GM19468 (cell line): ENCODE data around the gene ETV4.

ENCODE experiments used
- ATAC-seq: cut with Tn5 transposase; IDR thresholded peaks from one replicate; pipeline ENCODE4 v1.9.1; 2021; ENCODE audit warnings: mild to moderate bottlenecking, moderate library complexity, moderate number of reproducible peaks; ENCODE audit not compliant: unreplicated experiment; ENCODE audit errors: extremely low read depth

Gene ETV4

DNA sequence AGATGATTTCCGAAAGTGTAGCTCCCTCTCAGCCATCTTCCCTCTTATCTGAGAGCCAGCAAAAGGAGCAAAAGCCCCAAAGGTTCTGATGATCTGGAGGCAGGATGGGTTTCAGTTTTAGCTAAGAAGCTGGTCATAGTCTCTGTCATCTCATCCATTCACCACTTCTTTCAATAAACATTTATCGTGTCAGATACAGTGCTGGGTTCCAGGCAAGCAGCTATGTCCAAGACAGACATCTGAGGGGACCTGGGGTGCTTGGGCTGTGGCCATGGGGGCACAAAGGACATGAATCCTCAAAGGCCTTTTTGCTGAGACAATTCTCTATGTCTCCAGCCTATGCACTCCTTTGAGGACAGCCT is 1.0 kb upstream of the ETV4 start:
- no peak for ATAC-seq

DNA sequence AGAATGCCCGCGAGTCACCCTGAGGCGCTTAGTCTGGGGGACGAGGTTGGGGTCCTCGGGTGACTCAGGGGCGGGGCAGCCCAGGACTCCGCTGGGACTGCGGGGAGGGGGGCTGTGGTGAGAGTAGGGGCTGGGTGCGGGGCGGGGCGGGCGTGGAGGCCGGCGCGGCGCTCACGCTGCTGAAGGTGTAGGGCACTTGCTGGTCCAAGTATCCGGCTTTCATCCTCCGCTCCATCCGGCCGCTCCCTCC is 832 bp downstream of the ETV4 start:
- no peak for ATAC-seq

DNA sequence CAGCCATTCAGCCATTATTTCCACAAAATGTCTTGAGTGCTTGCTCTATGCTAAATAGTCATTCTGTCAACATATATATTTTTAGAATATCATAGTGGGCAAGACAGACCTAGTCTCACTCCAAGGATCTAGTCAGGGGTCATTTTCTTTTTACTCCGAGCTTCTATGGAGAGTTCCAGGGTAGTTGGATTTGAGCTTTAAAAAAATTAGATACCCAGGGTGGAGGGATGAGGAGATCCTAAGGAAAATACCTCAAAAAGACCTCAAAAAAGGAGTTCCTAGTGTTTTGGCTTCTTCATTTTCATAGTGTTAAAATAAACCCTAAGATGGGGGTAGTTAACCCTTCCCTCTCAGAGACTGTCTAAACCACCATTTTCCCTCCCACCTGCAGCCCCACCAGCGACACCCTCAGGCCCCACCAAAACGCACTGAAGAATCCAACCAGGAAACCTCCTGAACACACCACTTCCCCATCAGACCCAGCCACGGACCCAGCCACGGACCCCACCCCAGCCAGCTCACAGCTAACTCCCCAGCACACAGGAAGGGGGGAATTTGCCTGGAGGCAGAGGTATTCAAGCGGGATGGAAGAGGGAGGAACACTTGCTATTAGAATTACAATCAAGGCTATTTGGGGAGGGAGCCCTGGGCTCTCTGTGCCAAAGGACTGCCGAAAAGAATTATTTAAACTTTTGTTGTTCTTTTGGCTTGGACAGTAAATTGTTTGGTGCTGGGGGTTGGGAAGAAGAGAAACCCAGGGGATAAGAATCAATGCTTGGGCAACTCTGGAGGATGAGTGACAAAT is 2.2 kb downstream of the ETV4 start:
- ATAC-seq = no peak

DNA sequence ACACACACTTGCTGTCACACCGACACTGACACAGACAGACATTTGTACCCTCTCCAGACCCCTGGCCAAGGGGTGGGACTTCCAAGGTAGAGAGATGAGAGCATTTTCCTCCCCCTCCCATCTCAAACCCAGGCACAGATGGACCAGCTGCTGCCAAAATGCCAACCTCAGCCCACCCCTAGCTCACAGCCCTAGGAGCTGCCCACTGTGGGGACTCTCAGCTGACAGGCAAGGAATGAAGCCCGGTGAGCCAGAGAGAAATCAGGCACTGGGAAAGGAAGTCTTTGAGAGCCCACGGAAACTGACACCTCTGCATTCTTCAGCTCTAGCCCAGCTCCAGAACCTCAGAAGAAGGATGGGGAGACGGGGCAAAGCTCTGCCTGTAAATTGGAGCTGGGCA is 2.8 kb downstream of the ETV4 start:
- no peak for ATAC-seq

DNA sequence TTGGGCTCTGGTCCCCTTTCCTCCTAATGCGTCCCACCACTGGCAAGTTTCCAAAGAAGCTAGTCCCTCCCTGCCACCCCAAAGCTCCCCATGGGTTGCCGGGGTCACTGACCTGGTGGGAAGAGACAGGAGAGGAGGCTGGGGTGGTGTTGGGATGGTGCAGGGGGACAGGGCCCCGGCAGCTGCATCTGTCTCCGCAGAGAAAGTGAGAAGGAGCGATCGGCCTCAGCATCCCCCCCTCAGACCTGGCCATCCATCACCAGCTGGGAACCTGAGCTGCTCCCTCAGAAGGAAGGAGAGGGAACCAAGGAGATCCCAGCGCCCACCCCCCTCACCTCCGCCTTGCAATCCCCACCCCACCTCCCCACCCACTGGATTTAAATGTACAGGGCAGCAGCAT is 3.3 kb downstream of the ETV4 start:
- ATAC-seq = no peak

DNA sequence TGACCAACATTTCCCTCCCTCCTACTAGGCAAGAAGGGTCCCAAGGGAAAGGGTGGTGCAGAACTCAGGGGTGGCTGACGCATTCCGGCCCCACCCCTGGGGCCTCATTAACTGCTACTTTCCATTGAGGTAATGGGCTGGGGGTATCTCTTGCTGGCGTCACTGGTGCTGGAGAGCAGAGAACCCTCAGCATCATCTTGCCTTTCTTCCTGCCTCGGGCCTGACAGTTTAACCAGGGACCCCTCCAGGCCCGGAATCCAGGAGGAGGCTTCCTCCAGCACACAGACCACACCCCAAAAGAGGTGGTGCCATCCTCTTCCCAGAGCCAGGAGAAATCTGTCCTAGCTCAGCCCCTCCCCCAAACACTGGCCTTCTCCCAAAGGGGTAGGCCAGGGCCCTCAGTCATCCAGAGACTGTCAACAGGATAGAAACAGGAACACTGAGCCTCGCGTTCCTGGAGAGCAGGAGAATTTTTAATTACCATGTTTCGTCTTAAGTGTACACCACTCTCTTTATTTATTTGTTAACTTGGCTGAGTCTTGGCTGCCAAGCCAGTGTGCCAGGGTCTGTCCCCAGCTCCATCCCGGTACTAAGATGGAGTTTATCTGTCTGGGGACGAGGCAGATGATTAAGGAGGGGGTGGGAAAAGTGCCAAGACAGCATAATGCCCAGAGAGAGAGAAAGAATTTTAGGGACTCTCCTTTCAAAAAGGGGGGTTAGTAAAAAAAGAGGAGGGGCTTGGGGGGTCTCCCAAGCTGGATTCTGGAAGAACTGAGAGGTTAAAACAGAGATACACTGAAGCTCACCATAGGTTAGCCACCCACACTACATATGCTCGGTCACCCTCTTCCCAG is 5.1 kb downstream of the ETV4 start:
- ATAC-seq = no peak

DNA sequence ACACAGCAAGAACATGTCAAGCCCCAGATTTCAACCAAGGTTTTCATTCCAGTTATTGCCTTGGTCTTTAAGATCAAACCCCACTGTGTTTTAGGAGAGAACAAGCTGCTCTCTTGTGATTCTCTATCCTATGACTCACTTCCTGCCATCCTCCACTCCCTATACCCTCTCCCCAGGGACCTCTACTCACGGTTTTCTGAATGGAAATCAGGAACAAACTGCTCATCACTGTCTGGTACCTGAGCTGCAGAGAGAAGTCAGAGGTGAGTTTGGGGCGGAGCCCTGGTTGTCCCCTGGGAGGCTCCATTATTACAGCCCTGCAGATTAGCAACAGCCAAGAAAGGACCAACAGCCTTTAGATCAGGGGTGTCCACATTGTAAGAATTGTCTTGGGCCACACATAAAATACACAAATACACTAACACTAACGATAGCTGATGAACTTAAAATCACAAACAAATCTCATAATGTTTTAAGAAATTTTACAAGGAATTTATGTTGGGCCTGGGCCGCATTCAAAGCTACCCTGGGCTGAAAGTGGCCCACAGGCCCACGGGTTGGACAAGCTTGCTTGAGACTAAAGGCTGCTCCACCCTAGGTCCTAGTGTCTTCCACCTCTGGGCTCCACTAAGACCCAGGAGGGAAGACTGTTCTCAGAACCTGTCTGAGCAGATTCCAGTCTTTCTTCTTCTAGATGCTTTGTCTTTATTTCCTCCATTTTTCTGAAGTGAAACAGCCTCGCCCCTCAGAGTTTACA is 9.7 kb downstream of the ETV4 start:
- ATAC-seq = no peak

DNA sequence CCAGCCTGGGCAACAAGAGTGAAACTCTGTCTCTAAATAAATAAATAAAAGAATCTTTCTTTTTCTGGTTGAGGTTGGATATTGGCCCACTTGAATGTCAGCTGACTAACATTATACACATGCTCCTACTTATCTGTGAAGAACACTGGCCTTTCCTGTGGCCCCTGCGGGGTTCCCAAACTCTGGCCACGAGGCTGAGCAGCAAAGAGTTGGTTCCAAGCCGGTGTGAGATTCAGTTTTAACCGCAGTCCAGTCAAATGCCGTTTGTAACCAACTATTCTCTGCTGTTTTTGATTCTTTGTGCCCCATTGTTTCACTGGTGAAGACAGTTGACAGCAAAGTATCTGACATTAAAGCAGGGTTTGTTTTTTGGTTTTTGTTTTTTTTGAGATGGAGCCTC is 11.2 kb downstream of the ETV4 start:
- no peak for ATAC-seq

DNA sequence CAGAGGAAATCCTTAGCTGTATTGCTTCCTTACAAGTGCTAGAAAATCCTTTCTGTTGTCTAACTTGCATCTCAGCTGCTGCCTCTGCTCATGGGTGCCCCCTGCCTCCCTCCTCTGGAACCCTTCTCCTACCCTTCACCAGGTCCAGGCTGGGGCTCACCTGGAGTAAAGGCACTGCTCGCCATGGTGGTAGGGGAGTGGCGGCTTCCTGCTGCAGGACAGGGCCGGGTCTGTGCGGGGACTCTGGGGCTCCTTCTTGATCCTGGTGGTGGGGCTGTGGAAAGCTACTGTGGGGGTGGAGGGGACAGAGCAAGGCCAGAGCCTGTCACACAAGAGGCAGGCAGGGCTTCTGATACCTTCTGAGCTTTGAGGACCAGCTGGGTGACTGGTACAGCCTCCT is 12.4 kb downstream of the ETV4 start:
- ATAC-seq = no peak

DNA sequence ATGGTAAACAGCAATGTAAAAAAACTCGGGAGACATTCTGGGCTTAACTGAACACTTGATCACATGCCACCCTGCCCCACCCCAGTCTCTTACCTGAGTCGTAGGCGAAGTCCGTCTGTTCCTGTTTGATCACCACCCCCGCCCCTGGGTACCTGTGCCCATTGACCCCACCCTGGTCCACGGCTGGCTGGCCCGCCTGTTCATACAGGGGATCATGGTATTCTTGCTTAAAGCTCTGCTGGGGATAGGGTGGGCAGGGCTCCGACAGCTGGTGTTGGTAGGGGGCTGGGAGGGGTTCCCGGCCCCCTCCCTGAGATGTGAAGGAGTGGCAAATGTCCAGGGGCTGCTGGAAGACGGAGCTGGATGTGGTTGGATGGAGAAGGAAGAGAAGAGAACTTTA is 13.6 kb downstream of the ETV4 start:
- no peak for ATAC-seq

DNA sequence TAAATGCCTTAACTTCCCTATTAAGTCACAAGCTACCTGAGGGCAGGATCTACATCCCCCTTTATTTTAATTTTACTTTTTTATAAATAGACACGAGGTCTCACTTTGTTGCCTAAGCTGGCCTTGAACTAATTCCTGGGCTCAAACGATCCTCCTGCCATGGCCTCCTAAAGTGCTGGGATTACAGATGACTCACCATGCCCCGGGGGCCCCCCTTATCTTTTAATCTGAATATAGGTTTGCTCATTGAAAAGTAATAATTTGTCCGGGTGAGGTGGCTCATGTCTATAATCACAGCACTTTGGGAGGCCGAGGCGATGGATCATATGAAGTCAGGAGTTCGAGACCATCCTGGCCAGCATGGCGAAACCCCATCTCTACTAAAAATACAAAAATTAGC is 14.2 kb downstream of the ETV4 start:
- ATAC-seq = no peak

DNA sequence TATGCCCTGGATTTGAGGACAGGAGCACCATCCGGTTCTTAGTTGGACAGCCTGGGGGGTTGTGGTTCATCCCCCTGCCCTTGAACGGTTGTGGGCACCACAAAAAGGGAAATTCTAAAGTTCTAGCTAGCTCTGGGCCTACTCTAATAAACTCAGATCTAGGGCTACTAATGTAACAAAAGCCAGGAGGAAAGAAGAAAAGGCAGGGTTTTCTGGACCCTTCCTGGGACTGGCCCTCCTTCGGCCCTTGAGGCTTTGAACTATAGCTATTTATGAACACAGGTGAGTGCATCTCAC is 15.1 kb downstream of the ETV4 start:
- ATAC-seq = no peak

DNA sequence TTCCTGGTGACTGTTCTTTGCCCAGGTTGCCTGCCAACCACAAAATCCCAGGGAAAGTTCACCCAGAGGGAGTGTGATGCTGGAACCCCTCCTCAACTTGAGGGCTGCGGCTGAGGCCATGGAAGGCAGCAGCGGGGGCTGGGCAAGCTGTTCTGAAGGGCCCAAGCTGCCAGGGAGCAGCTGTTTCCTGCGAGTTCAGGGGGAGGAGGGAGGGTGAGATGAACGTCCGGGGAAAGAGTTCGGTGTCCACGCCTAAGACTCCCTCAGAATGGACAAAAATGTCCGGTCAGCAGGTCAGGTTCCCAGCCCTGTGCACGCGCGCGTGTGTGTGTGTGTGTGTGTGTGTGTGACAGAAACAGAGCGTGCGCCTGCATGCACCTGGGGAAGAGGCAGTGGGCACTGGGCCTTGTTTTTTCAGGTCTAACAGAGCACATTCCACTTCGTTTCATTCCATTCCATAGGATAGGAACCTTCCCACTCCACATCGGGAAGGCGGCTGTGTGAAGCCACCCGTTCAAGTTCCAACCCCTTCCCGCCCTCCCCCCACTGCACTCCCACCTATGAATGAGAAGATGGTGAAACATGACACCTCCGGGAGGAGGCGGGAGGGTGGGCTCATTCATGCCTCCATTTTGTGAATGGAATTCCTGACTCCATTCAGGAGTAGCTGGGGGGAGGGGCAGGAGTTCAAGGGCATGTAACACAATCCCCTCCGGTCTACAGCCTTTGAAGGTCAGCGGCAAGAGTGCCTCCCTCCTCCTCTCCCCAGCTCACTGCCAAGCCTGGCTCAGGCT is 15.7 kb downstream of the ETV4 start:
- ATAC-seq = no peak

DNA sequence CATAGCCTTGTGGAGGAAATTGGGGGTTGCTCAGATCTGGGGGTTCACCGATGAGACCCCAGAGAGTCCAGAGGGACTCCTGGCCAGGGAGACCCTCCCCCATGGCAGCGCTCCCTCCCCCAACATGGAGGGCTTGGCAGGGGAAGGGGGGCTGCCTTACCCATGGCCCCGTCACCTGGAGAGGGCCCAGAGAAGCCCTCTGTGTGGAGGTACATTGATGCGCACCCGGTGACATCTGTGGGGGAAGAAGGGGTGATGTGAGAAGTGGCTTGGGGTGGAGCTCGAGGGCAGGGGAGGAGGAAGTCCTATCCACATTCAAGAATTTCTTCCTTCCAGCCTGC is 16.2 kb downstream of the ETV4 start:
- ATAC-seq = no peak

DNA sequence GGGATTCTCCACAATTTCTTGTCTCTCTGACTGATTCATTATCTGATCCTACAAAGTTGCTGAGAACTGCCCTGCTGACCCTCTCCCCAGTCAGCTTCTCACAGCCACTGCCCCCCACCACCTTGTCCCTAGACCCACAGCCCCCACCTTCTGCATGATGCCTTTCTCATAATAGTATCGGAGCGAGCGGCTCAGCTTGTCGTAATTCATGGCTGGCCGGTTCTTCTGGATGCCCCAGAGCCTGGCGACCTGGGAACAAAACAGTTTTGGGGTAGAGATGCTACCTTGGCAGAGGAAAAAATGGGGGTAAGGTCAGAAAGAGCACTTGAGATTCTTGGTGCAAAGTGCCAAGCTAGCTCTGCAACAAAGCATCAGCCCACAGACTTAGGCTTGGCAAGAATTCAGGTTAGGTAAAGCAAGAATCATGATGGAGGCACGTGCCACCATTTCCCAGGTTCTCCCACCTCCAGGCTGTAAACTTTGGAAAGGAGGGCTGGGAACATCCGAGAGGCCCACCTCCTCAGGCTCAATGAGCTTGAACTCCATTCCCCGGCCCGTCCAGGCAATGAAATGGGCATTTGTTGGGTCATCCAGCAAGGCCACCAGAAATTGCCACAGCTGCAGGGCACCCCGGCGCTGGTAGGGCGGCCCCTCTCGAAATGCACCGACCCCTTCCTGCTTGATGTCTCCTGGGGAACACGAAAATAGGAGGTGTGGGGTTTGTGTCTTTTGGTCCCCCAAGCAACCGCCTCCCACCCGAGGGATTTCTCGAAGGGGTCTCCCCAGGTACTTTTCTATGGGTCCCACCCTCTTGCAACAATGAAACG is 16.9 kb downstream of the ETV4 start:
- ATAC-seq = no peak

DNA sequence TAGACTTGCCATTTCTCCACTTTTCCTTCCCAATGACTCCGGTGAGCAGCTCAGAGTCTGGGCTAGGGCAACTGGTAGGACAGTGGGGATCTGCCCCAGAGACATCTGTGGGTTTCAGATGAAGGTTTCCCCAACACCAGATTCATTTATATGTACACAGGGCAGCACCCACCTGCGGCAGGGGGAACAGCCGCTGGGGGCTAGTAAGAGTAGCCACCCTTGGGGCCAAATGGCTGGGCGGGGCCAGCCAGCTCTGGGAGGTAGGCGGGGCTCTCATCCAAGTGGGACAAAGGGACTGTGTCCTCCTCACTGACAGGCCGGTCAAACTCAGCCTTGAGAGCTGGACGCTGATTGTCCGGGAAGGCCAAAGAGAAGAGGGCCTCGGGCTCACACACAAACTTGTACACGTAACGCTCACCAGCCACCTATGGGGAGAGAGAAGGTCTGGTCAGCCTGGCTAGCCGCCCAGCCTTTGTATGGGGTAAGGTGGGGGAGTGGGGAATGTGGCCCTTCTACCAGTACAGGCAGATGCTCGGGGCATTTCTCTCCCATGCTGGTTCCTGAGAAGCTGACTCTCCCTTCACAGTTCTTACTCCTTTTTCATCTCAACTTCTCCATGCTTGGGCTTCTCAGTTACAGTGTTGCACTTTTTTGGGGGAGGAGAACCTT is 17.7 kb downstream of the ETV4 start:
- ATAC-seq = no peak

DNA sequence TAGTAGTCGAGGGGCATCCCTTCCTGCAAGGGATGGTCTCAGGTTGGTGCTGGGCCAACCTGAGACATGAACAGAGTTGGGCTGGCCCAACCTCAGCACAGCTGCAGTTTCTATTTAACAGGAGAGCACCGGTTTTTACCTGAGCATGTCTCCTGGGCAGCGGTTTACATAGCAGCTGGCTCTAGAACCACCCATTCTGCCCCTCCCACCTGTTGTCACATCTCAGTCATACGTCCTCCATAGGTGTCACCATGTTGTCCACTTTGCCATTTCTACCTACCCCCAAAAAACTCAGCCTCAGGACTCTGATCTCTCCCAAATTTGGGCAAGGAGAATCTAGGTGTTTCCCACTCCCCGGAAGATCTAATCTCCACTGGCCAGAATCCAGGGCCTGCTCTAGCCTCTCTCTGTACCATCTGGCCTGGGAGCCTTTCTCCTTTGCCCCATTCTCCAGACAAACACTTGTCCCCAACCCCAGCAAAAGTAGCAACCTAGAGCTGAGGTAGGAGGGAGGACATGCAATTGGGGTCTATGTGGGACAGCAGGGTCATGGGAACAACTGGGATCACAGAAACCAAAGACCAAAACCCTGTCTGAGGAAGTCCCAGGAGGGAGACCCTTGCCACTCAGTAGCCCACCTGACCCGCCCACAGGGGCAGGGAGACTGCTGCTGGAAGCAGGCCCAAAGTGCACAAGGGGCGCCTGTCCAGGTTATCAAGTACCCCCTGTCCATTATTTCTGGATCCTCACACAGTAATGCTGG is 19.1 kb downstream of the ETV4 start:
- ATAC-seq = no peak

DNA sequence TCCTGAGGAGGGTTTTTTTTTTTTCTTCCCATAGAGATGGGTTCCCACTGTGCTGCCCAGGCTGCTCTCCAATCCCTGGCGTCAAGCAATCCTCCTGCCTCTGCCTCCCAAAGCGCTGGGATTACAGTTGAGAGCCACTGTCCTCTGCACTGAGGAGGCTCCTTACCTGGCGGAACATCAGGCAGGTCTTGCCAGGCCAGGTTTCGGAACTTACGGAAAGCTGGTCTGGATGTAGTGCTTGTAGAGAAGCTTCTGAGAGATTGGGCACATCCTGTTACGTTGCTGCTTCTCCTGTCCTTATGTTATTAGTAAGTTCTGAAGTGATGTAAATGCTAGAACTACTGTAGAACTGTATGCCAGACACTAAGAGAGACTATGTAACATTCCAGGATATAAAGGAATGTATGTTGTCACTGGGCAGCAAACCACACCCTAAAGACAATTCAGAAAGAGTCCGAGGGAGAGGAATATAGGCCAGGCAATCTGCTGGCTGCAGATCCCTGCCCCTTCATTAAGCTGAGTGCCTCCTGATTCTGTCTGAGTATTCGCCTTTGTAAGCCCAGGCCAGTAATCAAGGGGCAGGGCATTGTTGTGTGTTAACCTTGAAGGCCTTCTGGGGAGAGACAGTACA is 21.1 kb downstream of the ETV4 start:
- ATAC-seq = no peak
